Measurements from ENCODE around the gene RTL10.

DNA sequence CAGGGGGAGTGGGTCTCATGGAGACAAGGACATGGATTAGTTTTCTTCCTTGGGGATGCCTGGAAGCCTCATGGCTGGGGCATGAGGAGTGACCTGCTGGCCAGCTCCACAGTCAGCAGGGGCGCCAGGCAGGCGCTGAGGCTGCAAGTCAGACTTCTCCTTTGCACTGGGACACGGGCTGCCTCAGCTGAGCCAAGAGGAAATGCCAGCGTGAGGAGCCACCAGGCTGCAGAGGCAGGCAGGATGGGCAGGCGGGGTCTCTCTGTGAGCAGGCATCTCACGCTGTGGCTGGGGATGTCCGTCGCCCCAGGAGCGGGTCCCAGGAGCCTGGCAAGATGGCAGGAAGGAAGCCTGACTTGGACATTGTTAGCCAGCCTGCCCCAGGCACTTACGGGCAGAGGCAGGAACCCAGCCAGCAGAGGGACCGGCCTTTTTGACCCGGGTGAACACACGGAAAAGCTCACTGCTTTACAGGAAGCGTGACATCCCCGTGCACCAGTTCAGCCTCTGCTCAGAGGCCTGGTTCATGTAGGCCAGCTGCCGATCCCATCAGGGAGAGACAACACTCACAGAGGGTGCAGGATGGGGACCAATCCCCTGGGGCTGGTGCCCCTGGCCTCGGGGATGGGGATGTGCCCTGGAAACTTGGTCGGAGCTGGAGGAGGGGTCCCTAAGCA is 10.2 kb downstream of the RTL10 start:
- TF ChIP-seq, protein P1, sequence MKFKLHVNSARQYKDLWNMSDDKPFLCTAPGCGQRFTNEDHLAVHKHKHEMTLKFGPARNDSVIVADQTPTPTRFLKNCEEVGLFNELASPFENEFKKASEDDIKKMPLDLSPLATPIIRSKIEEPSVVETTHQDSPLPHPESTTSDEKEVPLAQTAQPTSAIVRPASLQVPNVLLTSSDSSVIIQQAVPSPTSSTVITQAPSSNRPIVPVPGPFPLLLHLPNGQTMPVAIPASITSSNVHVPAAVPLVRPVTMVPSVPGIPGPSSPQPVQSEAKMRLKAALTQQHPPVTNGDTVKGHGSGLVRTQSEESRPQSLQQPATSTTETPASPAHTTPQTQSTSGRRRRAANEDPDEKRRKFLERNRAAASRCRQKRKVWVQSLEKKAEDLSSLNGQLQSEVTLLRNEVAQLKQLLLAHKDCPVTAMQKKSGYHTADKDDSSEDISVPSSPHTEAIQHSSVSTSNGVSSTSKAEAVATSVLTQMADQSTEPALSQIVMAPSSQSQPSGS (tag by site-specific recombination; IDR thresholded peaks at IDR 0.05; ENCODE audit: low read depth) = no peak
- TF ChIP-seq CTCF (tag by site-specific recombination; IDR thresholded peaks at IDR 0.05) = no peak
- no peak for TF ChIP-seq ZNF324 (tag by site-specific recombination; IDR thresholded peaks at IDR 0.05)
- no peak for TF ChIP-seq PRDM2 (tag by site-specific recombination; IDR thresholded peaks at IDR 0.05; ENCODE audit: borderline replicate concordance)
- no peak for TF ChIP-seq ZNF549 (tag by site-specific recombination; IDR thresholded peaks at IDR 0.05)
- no peak for TF ChIP-seq ZFP69B (tag by site-specific recombination; IDR thresholded peaks at IDR 0.05)
- TF ChIP-seq, protein P2, sequence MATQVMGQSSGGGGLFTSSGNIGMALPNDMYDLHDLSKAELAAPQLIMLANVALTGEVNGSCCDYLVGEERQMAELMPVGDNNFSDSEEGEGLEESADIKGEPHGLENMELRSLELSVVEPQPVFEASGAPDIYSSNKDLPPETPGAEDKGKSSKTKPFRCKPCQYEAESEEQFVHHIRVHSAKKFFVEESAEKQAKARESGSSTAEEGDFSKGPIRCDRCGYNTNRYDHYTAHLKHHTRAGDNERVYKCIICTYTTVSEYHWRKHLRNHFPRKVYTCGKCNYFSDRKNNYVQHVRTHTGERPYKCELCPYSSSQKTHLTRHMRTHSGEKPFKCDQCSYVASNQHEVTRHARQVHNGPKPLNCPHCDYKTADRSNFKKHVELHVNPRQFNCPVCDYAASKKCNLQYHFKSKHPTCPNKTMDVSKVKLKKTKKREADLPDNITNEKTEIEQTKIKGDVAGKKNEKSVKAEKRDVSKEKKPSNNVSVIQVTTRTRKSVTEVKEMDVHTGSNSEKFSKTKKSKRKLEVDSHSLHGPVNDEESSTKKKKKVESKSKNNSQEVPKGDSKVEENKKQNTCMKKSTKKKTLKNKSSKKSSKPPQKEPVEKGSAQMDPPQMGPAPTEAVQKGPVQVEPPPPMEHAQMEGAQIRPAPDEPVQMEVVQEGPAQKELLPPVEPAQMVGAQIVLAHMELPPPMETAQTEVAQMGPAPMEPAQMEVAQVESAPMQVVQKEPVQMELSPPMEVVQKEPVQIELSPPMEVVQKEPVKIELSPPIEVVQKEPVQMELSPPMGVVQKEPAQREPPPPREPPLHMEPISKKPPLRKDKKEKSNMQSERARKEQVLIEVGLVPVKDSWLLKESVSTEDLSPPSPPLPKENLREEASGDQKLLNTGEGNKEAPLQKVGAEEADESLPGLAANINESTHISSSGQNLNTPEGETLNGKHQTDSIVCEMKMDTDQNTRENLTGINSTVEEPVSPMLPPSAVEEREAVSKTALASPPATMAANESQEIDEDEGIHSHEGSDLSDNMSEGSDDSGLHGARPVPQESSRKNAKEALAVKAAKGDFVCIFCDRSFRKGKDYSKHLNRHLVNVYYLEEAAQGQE (tag by site-specific recombination; IDR thresholded peaks at IDR 0.05) = no peak
- TF ChIP-seq, protein P3, sequence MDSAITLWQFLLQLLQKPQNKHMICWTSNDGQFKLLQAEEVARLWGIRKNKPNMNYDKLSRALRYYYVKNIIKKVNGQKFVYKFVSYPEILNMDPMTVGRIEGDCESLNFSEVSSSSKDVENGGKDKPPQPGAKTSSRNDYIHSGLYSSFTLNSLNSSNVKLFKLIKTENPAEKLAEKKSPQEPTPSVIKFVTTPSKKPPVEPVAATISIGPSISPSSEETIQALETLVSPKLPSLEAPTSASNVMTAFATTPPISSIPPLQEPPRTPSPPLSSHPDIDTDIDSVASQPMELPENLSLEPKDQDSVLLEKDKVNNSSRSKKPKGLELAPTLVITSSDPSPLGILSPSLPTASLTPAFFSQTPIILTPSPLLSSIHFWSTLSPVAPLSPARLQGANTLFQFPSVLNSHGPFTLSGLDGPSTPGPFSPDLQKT (IDR thresholded peaks at IDR 0.05; ENCODE audit: borderline replicate concordance, low read depth, low read length) = no peak
- TF ChIP-seq MZF1 (tag by site-specific recombination; IDR thresholded peaks at IDR 0.05; ENCODE audit: borderline replicate concordance) = no peak
- no peak for TF ChIP-seq ZNF776 (tag by site-specific recombination; IDR thresholded peaks at IDR 0.05; ENCODE audit: borderline replicate concordance)
